Stimulated activated naive CD4-positive, alpha-beta T cell treated with Interleukin-2 at 50 U/mL for 16 hours (primary cell): ENCODE data around the gene ASTN2.

Experiments used
- DNase-seq: peaks from one replicate; lab custom pipeline; 2025; lab: John Stamatoyannopoulos, UW

Gene ASTN2

DNA sequence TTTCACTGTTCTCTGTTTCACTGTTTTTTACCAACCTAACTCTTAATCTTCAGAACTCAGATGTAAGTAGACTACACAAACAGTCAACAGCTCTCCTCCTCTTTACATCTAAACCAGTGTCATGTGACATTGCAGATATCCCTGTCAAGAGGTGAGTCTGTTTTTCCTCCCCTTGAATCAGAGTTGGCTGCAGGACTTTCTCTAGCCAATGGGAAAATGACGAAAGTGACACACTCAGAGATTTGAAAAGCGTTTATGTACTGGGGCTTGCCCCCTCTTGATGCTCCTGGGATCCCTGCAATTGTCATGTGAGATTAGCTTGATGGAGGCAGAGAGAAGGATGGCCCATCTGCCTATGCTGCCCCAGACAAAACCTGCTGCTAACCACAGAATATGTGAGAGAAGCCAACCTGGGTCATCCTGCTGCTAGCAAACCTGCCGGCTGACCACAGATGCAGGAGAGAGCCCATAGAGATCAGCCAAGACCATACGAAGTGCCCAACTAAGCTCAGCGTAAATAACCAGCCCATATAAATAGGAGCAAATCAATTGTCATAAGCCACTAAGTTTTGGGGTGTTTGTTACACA, 111.1 kb downstream of the ASTN2 start:
- no peak for DNase-seq

DNA sequence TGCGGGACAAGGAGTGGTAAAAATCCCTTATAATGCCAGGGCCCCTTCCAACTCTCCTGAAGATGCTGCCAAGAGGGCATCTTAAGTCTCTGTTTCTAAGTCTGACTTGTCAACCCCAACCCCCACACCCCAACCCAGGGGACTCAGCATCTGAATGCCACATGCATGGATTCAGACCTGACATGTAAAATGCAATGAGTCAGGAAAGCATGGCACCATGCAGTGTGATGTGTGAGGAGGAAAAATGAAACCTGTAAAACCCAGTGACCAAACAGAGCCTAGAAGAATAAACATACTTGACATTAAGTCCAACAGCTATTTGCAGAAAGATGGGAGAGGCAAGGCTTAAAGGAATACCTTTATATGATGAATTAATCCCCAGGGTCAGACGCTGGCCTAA, 112.4 kb downstream of the ASTN2 start:
- no peak for DNase-seq

DNA sequence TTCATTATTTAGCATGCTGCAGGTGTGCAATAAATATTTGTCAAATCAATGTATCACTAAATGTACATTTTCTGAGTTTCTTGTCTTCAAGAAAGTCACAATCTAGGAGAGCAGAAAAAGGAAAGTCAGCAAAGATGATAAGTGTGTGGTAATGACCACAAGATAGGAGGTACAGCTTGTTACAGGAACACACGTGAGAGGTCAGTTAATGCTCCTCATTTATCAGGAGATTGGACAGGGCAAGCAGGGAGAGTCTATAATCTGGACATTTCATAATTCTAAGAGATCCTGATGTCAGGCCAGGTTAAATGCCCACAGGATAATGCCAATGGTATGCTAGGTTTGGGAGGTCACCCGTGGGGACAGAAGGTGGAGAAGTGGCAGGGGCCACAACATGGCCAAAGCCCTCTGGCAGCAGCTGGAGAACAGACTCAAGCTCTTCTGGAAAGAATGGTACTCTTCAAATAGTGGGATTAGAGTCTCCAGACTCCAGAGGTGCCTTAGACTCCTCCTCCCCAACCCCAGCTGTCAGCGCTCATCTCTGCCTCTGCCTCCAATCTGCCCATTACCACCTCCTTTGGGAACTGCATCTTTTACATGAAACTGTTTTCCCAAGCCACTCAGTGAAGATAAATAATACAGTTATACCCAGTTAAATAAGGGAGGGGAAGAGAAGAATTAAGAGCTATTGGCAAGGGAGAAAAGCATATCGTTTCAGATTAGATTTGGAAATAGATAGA, 114.3 kb downstream of the ASTN2 start:
- DNase-seq, result no peak

DNA sequence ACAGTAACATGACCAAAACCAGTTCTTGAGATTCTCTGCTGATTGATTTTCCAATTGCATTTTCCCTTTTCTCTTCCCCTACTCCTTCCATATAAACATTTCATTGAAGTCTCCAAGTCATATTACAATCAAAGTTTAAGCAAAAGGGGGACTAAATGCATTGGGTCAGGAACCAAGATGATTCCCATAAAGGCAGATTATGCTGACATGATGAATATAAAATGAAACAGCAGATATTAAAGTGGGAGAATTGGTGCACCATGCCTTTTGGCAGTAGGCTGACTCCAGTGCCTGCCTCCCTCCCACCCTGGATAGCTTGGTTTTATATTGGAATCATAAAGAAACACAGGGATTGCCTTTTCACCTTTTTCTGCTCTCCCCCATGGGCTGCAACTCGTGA, 118.4 kb downstream of the ASTN2 start:
- DNase-seq, result no peak

DNA sequence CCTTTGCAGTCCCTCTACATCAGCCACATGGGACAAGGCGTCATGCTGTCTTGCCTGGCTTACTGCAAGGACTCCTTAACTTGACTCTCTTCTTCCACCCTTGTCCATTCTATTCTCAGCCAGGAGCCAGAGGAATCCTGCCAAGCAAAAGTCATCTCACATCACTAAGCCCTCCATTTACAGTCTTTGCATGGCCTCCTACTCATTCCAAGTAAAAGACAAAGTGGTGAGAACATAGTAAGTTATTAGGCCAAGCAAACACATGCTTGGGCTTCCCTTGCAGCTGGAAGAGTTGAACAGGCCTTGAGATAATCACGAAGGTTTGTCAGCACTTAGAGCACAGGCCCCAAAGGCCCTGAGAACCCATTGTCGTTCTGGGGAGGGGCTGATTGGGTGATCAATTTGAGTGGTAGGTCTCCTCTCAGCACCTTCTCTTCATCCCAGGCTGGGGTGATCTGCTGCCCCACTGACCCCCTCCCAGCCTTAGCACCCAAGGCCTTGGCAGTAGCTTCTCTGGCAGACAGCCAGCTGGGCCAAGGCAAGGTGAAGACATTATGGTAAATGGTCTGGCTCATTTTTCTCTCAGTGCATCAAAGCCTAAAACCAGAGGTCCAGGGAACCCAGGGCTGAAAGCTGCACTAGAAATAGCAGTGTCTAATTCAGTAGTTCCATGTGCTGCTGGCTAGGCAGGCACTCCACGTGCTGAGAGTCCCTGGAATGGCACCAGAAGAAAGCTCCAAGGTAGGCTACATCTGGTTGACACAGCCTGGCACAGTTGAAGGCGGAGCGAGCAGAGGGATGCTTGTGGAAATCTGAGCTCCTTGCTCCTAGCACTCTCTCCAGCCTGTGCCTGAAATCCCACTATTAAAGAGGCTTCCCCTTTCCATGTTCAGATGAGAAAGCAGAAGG, 121.4 kb downstream of the ASTN2 start:
- no peak for DNase-seq

DNA sequence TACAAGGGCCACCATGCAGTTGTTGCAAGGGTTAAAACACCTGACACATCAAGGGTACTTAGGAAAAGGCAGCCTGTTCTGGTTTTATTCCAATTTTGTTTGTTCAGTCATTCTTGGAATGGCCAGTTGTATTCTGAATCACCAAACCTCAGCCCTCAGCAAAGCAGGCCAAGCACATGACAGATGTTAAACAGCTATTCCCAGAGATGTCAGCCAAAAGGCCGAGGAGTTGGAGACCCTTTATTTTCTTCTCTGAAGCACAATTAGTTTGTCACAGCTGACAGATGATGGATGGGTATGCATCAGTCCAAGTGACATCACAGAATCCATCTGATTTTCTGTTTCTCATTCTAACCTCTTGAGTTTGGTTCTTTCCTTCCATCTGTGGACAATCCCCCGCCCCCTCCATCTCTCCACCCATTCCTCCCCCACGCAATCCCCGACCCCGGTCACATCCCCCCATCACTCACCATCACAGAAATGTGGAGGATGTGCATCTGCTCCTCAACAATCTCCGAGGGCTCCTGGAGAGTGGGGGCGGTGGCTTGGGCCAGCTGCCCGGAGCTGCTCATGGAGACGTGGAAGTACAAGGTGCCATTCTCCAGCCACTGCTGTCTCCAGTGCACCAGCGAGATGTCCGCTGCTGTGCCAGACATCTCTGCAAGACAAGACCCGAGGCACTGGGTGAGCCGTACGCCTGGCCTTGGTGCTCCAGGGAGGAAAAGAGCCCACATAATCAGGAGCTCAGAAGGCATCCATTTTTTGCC, 123.8 kb downstream of the ASTN2 start:
- no peak for DNase-seq

DNA sequence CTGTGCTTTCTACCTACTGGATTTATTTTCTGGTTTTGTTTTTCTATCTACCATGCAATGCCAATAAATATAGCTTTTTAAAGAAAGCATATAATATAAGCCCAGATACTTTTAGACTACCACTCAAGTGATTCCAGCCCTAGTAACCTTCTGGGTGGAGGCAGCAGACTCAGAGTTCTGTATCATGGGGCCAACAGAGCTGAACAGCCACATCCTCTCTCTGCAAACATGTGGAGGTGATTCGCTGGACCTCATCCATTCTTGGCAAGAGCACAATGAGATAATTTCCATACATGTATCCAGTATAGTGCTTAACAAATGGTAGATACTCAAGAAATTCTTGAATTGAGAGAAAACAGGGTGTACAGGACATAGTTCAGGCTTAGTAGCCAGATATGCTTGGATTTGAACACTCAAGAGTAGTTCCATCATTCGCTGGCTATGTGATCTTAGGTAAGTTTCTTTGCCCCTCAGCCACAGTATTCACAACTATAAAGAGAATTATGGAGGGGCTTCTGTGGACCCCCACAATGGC, 124.5 kb downstream of the ASTN2 start:
- no peak for DNase-seq

DNA sequence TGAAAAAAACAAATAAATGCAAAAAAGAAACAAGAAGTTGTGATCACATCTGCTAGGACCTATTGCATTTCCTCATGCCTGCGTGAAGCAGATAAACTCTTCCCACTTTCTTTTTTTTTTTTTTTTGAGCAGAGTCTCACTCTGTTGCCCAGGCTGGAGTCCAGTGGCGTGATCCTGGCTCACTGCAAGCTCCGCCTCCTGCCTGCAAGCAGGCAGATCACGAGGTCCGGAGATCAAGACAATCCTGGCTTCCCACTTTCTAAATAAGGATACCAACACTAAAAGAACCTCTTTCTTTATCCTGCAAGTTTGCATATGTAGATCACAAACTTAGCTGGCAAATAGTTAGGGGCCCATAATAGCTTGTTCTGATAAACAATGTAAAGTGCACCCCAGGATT, 128.6 kb downstream of the ASTN2 start:
- no peak for DNase-seq

DNA sequence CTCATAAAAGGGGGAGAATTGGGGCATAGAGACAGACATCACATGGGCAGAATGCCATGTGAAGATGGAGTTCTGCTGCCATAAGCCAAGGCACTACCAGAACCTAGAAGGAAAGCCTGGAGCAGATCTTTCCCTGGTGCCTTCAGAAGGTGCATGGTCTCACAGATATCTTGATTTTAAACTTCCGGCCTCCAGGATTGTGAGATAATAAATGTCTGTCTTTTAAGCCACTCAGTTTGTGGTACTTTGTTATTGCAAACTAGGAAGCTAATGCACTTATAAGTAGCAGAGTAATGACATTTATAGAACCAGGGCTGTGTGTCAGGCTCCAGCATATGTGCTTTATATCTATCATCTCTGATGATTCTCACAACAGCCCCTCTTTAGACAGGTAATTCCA, 130.4 kb downstream of the ASTN2 start:
- DNase-seq, result no peak

DNA sequence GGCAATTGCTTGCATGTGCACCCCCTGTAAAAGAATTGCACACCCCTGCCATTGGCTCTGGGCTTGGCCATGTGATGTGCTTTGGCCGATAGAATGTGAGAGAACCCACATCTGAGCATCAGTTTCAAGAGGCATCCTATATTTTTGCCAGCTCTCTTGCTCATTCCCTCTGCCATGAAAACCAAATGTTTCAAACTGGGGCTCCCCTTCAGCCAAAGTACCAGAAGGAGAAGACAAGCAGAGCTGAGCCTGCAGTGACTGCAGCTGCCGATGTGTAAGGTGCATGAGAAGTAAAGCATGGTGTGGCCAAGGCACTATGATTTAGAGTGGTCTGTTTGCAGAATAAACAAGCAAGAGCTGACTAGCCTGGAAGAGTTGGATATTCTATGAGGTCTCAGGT, 132.3 kb downstream of the ASTN2 start:
- DNase-seq, result no peak

DNA sequence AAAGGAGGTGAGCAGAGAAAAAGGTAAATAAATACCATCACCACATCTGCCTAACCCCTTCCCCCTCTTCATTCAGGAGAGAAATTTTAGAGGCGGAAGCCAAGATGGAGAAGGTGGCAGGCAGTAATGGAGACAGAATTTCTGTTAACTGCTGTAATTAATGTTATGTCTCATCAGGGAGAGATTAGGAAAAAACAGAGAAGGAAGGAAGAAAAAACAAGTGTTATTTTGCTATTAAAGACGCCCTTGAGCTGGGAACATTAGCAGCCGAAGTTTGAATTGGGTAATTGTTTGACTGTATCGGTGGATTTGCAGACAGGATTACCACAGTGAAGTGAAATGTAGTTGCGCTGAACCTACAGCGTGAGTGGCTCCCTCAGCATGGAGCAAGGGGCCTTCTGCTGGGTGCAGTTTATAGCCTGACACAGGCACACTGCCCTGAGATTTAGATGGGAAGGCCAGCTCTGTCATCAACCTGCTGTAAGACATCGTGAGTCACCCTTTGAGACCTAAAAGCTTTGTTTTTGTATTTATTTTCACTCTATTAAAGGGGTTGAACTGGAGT, 136.3 kb downstream of the ASTN2 start:
- no peak for DNase-seq

DNA sequence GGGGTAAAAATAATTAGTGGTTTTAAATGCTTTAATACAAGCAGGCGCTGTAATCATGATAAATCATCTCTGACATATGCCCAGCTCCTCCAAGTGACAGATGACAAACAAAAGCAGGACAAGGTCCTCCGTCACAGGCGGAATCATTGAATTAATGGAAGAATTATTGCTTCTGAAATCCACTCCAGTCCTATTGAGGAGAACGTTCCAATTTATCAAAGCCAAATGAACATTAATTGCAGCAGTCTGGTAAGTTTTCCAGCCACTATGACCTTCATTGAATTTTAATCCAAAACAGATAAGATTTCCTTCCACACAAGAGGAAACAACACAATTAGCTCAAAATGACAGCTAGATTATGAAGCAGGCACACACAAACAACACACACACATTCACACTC, 136.8 kb downstream of the ASTN2 start:
- no peak for DNase-seq

DNA sequence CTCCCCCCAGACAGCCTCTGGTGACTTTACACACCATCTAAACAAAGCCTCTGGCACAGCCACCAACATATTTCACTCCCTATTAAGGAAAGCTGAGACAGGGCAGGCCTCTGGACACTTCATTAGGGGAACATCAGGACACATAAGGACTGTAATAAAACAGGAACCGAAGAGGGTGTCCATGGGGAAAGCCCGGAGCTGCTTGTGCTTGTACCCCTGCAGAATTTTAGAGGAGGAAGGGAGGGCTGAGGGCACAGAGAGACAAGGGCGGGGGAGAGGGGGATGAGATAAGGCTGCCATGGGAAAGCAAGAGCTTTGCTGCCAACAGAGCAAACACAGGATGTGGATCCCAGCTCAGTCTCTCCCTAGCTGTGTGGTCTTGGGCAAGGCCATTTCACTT, 138.4 kb downstream of the ASTN2 start:
- no peak for DNase-seq

DNA sequence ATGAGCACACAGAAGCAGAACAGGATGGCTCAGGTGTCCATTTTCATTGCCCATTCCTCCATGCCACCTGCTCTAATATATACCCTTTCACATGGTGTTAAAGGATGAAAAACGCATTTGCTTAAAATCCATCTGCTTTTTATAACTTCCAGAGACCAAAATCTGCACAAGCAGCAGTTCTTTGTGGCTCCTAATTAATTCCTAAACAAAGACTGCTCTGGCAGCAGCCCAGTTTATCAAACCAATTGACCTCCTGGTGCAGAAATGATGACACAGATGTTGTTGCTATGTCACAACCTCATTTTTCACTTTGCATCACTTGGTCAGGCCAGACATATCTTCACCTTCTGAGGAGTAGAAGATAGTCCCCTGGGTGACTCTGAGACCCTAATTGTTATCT, 141.2 kb downstream of the ASTN2 start:
- DNase-seq, result no peak

DNA sequence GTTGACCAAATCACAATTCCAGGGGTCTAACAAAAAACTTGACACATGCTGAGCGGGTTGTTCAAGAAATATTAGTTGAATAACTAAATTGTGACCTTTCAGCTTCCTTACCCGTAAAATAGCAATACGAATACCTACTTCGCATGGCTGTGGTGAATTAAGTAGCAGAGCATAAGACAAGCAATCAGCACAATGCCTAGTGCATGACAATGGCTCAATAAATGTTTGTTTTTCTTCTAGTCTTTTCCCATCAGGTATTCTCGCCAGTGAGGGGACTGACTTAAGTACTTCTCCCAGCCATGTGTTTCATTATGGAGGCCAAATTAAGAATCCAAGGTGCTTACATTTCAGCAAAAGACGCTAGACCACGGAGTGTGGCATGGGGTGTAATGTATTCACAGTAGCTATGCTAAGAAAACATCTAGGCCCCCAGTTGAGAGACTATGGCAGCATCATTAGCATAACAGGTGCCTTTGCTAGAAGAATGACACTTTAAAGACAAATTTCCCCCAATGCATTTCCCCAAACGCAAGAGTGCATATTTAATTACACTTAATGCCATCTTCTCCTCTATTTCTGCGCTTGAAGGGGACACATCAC, 145.9 kb downstream of the ASTN2 start:
- no peak for DNase-seq

DNA sequence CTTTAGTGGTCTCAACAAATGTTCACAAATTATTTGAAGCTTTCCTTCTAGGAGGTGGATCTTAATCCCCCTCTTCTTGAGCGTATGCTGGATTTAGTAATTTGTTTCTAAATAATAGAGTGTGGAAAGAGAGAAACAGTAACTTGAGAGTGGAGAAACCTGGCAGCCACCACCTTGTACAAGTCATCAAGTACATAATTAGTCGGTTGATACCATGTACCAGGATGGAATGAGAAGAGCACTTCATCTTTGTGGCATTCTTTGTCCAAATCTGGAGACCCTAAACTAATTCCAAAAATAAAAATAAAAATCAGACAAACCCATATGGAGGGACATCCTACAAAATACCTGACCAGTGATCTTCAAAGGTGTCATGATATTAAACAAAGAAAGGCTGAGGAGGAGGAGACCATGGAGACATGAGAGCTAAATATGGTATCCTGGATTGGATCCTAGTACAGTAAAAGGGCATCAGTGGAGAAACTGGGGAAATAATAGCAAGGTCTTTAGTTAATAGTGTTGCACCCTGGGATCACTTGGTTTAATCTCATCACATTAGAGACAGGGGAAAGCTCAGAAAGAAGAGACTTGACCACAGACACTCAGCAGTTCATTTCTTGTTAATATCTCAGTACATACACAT, 147.9 kb downstream of the ASTN2 start:
- DNase-seq, result no peak

DNA sequence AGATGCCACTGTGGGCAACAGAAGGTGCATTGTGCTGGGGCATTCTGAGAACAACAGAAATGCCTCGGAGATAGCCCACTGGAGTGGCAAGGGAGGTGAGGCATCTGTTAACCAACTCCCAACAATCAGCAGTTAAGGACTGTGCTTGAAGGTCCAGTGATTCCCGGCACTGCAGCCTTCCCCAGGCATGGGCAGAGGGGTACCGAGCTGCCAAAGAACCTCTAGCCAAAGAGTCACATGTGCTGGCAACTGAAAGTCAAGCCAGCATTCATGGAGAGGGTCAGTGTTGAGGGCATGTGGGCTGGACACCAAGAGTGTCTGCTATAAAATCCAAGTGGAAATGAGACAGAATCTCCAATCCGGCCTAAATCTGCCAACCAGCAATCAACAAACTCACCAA, 149.6 kb downstream of the ASTN2 start:
- DNase-seq, result no peak

DNA sequence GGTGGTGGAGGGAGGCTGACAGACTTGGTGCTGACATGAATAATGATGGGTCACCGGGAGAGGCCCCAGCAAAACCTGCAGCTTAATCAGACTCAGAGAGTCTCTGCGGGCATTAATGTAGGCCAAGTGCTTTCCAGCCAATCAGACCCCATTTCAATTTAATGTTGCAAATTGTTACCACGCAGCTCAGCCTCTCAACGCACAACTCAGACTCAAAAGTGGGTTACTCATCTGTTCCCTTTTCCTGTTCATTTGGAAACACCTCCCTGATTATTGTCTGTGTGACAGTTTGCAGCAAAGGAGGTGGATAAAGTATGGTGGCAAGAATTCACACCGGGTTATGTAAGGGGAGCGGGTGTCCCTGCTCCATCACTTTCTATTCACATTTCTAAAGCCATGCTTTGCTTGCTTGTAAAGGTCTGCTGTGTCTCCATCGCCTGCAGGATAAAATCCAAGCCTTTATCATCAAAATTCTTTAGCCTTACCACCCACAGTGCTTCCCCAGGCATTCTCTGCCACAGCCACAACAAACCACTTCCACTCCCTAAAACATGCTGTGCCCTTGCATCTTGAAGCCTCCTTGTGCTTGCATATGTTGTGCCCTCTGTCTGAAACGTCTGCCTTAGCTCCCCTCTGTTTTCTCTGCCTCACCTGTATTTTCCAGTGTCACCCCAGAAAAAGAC, 156.5 kb downstream of the ASTN2 start:
- DNase-seq, result no peak

DNA sequence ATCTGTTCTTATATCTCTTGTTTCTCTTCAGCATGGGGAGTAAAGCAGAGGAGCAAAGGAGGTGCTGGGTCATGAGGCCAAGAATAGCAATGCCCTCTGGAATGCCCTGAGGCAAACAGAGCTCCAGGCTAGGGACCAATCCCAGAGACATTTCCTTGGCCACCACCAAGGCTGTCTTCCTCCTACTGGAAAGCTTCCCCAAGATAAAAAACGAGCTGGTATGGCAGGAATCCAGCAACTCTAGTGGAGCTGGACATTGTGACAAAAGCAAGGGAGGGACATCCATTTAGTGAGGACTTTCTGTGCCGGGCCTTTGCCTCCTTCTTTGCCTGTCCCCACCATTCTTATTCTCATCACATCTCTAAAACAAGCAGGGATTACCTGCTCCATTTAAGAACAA, 161.6 kb downstream of the ASTN2 start:
- DNase-seq, result no peak

DNA sequence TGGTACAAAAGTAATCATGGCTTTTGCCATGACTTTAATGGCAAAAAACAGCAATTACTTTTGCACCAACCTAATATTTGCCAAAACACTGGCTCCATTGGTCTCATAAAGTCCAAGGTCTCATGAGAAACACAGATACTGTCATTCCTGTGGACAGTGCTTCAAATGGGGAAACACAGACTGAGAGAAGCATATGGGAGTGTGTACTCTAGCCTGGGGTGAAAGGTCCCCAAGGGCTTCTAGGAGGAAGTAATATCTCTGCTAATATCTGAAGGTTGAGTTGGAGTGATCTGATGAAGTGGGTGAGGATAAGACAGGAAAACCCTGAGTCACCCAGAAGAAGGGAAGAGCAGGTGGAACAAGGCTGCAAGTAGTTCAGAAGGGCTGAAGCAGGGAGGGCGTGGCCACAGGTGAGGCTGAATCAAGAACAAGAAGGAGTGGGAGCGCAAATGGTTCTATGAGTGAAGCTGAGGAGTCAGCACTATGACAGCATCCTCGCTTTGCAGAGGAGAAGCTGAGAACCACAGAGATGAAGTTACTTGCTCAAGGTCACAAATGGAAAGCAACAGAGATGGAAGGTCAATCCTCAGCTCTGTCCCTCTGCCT, 164.1 kb downstream of the ASTN2 start:
- DNase-seq, result no peak
